ENCODE data around the gene ACER2. TPM values are rescaled to one million over a fixed set of nuclear protein-coding genes. Genes with fewer than 3 reads are reported as not detected.

Gene ACER2
- total RNA-seq, 1 donor from 2014 or later, result 9.6 TPM

GRCh38 chr9:19375538-19375937, 33.3 kb upstream of the ACER2 start:
- TF ChIP-seq, protein P1, sequence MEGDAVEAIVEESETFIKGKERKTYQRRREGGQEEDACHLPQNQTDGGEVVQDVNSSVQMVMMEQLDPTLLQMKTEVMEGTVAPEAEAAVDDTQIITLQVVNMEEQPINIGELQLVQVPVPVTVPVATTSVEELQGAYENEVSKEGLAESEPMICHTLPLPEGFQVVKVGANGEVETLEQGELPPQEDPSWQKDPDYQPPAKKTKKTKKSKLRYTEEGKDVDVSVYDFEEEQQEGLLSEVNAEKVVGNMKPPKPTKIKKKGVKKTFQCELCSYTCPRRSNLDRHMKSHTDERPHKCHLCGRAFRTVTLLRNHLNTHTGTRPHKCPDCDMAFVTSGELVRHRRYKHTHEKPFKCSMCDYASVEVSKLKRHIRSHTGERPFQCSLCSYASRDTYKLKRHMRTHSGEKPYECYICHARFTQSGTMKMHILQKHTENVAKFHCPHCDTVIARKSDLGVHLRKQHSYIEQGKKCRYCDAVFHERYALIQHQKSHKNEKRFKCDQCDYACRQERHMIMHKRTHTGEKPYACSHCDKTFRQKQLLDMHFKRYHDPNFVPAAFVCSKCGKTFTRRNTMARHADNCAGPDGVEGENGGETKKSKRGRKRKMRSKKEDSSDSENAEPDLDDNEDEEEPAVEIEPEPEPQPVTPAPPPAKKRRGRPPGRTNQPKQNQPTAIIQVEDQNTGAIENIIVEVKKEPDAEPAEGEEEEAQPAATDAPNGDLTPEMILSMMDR (IDR thresholded peaks at IDR 0.05; ENCODE audit: unreplicated experiment), result no peak
- Mint-ChIP-seq H3K9me3 (ENCODE audit: unreplicated experiment) (no peaks in the 10 kb centered on the region), H3K4me1 (ENCODE audit: unreplicated experiment) (peaks cover 25% of the 10 kb centered on the region), H3K27ac (ENCODE audit: unreplicated experiment) (peak overlapping the region; percentile 42), H3K27me3 (ENCODE audit: unreplicated experiment) (peaks cover 7% of the 10 kb centered on the region), H3K36me3 (ENCODE audit: low read depth, unreplicated experiment) (peaks cover 42% of the 10 kb centered on the region), H3K4me3 (ENCODE audit: unreplicated experiment) (no peak overlapping the region)
- DNase-seq (ENCODE audit: low spot score), result no peak

DNA sequence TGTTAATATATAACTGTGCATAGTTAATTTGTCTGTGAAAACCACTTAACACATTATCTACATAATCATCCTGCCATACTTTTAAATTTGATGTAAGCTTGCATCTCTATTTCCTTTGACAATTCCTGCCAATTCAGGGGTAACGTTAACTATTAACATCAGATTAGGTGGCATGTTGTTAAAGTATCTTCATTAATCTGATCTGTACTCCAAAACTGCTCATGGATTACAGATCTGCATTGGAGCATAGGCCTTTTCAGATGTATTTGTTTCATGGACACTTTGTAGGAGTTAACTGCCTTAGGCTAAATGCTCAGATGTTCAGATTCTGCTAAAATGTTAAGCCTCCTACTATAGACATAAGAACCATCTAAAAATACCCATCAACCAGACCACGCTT, 31.9 kb upstream of the ACER2 start:
- Mint-ChIP-seq H3K27me3 (ENCODE audit: unreplicated experiment) (peaks cover 12% of the 10 kb centered on the region), H3K9me3 (ENCODE audit: unreplicated experiment) (no peaks in the 10 kb centered on the region), H3K27ac (ENCODE audit: unreplicated experiment) (peak overlapping the region; percentile 26), H3K4me1 (ENCODE audit: unreplicated experiment) (peaks cover 31% of the 10 kb centered on the region), H3K4me3 (ENCODE audit: unreplicated experiment) (no peak overlapping the region), H3K36me3 (ENCODE audit: low read depth, unreplicated experiment) (peaks cover 42% of the 10 kb centered on the region)
- no peak for DNase-seq (ENCODE audit: low spot score)
- TF ChIP-seq, protein P1 (IDR thresholded peaks at IDR 0.05; ENCODE audit: unreplicated experiment), result no peak

DNA sequence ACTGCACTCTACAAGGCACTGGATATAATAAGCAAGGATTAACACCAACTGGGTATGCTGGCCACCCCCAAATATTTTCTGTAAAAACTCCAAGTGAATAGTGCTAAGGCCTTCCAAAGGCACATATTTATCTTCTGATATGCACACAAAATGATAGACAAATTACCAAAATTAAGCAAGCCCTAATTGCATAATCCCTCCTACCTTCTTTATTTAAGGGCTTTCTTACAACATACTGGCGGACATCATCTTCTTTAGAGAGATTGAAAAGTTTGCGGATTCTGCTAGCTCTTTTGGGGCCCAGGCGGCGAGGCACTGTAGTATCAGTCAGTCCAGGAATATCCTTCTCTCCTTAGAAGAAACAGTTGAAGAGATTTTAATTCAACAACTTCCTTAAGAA, 30.6 kb upstream of the ACER2 start:
- Mint-ChIP-seq H3K4me1 (ENCODE audit: unreplicated experiment) (peaks cover 31% of the 10 kb centered on the region), H3K27ac (ENCODE audit: unreplicated experiment) (no peak overlapping the region), H3K36me3 (ENCODE audit: low read depth, unreplicated experiment) (peaks cover 42% of the 10 kb centered on the region), H3K27me3 (ENCODE audit: unreplicated experiment) (peaks cover 12% of the 10 kb centered on the region), H3K9me3 (ENCODE audit: unreplicated experiment) (no peaks in the 10 kb centered on the region), H3K4me3 (ENCODE audit: unreplicated experiment) (peak overlapping the region; percentile 99)
- TF ChIP-seq, protein P1 (IDR thresholded peaks at IDR 0.05; ENCODE audit: unreplicated experiment), result no peak
- no peak for DNase-seq (ENCODE audit: low spot score)

DNA sequence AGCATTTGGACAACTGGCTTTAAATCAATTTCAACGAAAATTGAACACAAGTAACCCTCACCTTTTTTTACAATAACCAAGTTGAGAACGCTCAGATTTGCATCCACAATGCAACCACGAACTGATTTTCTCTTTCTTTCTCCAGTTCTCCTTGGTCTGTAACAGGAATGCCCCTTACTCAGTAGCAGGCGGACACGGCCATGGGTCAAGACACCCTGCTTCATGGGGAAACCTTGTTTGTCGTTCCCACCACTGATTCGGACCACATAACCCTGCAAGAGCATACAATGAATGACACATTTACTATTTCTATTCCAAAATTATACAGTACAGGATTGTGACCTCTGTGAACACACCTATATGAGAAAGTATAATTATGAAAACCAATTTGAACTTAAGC, 30.2 kb upstream of the ACER2 start:
- Mint-ChIP-seq H3K36me3 (ENCODE audit: low read depth, unreplicated experiment) (peaks cover 42% of the 10 kb centered on the region), H3K27ac (ENCODE audit: unreplicated experiment) (peak overlapping the region; percentile 97), H3K27me3 (ENCODE audit: unreplicated experiment) (peaks cover 12% of the 10 kb centered on the region), H3K4me1 (ENCODE audit: unreplicated experiment) (peaks cover 31% of the 10 kb centered on the region), H3K4me3 (ENCODE audit: unreplicated experiment) (peak overlapping the region; percentile 99), H3K9me3 (ENCODE audit: unreplicated experiment) (no peaks in the 10 kb centered on the region)
- no peak for DNase-seq (ENCODE audit: low spot score)
- TF ChIP-seq, protein P1 (IDR thresholded peaks at IDR 0.05; ENCODE audit: unreplicated experiment), result no peak

GRCh38 chr9:19379283-19379682, 29.5 kb upstream of the ACER2 start:
- peak overlapping the region; percentile 99 for H3K4me3 Mint-ChIP-seq (ENCODE audit: unreplicated experiment)
- peaks cover 42% of the 10 kb centered on the region for H3K36me3 Mint-ChIP-seq (ENCODE audit: low read depth, unreplicated experiment)
- peaks cover 31% of the 10 kb centered on the region for H3K4me1 Mint-ChIP-seq (ENCODE audit: unreplicated experiment)
- TF ChIP-seq, protein P1 (IDR thresholded peaks at IDR 0.05; ENCODE audit: unreplicated experiment), result no peak
- DNase-seq (ENCODE audit: low spot score), result no peak
- H3K9me3 Mint-ChIP-seq (ENCODE audit: unreplicated experiment), result no peaks in the 10 kb centered on the region
- H3K27ac Mint-ChIP-seq (ENCODE audit: unreplicated experiment), result peak overlapping the region; percentile 97
- peaks cover 12% of the 10 kb centered on the region for H3K27me3 Mint-ChIP-seq (ENCODE audit: unreplicated experiment)
